Spleen (tissue), 7 donors: ENCODE results near the gene NOTCH2.

ENCODE experiments used
- POLR2AphosphoS5 ChIP-seq, 3 donors: sonication (generic); formaldehyde crosslinking; IDR thresholded peaks; one replicate each; pipeline ENCODE4 v1.5.1; 2017; ENCODE audit warnings: antibody characterized with exemption in 3 of 3
- TF ChIP-seq, protein P1 (sequence below), 11 experiments: fragments of 200-600 bp in 7 of 11; fragments of 450-650 bp in 4 of 11; sonication (generic) in 4 of 11; IDR thresholded peaks in 8 of 11; conservative IDR thresholded peaks in 3 of 11; 1 replicate in 7 of 11; 2 replicates in 4 of 11; pipeline versions ENCODE4 v1.4.0 to v1.8.0; 2016 to 2021; ENCODE audit warnings: antibody characterized with exemption in 11 of 11, inconsistent platforms in 4 of 11, mild to moderate bottlenecking in 1 of 11
- donor health status: DM: no; HTN: no; CAD: no; lungs with moderate emphysema.
- donor health status: DM: no; HTN: no; CAD: no.
- donor health status: DM: no; HTN: no; CAD: no.

DNA sequence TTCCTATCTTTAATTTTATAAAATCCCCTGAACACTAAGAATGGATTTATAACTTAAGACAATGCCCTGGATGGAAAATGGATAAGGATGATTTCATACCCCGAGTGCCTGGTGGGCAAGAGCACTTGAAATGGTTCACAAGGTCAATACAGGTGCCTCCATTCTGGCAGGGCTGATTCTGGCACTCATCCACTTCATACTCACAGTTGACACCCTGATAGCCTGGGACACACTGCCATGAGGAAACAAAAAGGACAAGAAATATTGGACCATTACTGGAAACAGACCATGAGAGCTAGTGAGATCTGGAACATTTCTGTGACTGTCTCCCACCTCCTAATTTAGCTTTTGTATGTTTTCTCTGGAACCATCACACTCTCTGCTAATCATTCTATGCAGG lies 134.1 kb downstream of the NOTCH2 start:
- TF ChIP-seq POLR2AphosphoS5 (IDR thresholded peaks at IDR 0.05) = no peak
- TF ChIP-seq, protein P1, sequence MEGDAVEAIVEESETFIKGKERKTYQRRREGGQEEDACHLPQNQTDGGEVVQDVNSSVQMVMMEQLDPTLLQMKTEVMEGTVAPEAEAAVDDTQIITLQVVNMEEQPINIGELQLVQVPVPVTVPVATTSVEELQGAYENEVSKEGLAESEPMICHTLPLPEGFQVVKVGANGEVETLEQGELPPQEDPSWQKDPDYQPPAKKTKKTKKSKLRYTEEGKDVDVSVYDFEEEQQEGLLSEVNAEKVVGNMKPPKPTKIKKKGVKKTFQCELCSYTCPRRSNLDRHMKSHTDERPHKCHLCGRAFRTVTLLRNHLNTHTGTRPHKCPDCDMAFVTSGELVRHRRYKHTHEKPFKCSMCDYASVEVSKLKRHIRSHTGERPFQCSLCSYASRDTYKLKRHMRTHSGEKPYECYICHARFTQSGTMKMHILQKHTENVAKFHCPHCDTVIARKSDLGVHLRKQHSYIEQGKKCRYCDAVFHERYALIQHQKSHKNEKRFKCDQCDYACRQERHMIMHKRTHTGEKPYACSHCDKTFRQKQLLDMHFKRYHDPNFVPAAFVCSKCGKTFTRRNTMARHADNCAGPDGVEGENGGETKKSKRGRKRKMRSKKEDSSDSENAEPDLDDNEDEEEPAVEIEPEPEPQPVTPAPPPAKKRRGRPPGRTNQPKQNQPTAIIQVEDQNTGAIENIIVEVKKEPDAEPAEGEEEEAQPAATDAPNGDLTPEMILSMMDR (IDR thresholded peaks at IDR 0.05 in 8 of 11, conservative IDR thresholded peaks at IDR 0.05 in 3 of 11) = no peak
